PFSK-1 (cell line): ENCODE data around the gene IL12RB1.

ENCODE experiments used
- SIN3A ChIP-seq: IDR thresholded peaks from 2 replicates; pipeline ENCODE4 v1.6.1; 2012; ENCODE audit warnings: mild to moderate bottlenecking, low read length, moderate library complexity, borderline replicate concordance; ENCODE audit not compliant: insufficient read depth
- TAF1 ChIP-seq: IDR thresholded peaks from 2 replicates; pipeline ENCODE4 v1.6.1; 2012; ENCODE audit warnings: low read length, control low read depth, borderline replicate concordance; ENCODE audit not compliant: insufficient read depth
- TF ChIP-seq, protein P1 (sequence below), 2 experiments: IDR thresholded peaks; 2 replicates each; pipeline versions ENCODE4 v1.6.1 to v1.8.0; 2011 to 2012; ENCODE audit warnings: low read depth in 2 of 2, low read length in 2 of 2, control low read depth in 1 of 2, inconsistent platforms in 1 of 2, mild to moderate bottlenecking in 1 of 2, moderate library complexity in 1 of 2; ENCODE audit not compliant: insufficient read depth in 1 of 2

DNA sequence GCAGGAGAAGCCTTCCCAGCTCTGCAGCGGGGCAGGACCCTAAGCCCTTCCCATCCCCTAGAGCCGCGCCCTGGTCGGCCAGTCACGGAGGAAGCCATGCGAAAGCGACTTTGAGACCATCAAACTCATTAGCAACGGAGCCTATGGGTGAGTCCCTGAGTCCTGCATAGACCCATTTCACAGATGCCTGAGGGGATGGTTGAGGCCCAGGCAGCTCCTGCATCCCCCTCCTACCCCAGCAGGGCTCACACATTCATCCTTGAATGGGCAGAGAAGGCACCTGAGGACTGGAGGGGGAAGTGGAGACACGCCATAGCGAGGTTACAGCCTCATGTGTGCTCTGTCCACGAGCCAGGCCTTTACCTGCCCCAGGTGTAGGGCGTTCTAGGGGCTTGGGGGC, 42.1 kb upstream of the IL12RB1 start:
- TF ChIP-seq SIN3A (no peak), TAF1 (no peak)
- TF ChIP-seq, protein P1, sequence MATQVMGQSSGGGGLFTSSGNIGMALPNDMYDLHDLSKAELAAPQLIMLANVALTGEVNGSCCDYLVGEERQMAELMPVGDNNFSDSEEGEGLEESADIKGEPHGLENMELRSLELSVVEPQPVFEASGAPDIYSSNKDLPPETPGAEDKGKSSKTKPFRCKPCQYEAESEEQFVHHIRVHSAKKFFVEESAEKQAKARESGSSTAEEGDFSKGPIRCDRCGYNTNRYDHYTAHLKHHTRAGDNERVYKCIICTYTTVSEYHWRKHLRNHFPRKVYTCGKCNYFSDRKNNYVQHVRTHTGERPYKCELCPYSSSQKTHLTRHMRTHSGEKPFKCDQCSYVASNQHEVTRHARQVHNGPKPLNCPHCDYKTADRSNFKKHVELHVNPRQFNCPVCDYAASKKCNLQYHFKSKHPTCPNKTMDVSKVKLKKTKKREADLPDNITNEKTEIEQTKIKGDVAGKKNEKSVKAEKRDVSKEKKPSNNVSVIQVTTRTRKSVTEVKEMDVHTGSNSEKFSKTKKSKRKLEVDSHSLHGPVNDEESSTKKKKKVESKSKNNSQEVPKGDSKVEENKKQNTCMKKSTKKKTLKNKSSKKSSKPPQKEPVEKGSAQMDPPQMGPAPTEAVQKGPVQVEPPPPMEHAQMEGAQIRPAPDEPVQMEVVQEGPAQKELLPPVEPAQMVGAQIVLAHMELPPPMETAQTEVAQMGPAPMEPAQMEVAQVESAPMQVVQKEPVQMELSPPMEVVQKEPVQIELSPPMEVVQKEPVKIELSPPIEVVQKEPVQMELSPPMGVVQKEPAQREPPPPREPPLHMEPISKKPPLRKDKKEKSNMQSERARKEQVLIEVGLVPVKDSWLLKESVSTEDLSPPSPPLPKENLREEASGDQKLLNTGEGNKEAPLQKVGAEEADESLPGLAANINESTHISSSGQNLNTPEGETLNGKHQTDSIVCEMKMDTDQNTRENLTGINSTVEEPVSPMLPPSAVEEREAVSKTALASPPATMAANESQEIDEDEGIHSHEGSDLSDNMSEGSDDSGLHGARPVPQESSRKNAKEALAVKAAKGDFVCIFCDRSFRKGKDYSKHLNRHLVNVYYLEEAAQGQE (IDR thresholded peaks at IDR 0.05; ENCODE audit: insufficient read depth in 1 of 2, low read depth in 2 of 2, low read length in 2 of 2), result no peak
